Caco-2 (cell line): ENCODE measurements around the gene INO80E. TPM values are rescaled to one million over a fixed set of nuclear protein-coding genes. Genes with fewer than 3 reads are reported as not detected.
"Not testable (repeated sequence)": the region's sequence is repeated elsewhere in the genome, so short reads cannot be mapped to it uniquely, and the experiment has no call there.

Source experiments
- BruUV-seq: library from RNA; stranded (reverse); fragments of 400-500 nt; replicated peaks from 2 replicates; lab custom pipeline; 2021; lab: Mats Ljungman, UMichigan
- CTCF ChIA-PET: fragments of 300-600 bp; sonication (Branson Sonifier 250); formaldehyde crosslinking; loops from one replicate; lab custom pipeline; 2022; ENCODE audit warnings: antibody characterized with exemption; lab: Charles Lee
- POLR2A ChIA-PET: fragments of 300-600 bp; sonication (Branson Sonifier 250); formaldehyde crosslinking; loops from one replicate; lab custom pipeline; 2022; ENCODE audit warnings: antibody characterized with exemption; lab: Charles Lee
- DNase-seq, 2 experiments: peaks; one replicate each; pipeline versions ENCODE4 v3.0.0 to v3.0.0-alpha.2; 2020 to 2022
- H3K27me3 ChIP-seq: replicated peaks from 2 replicates; pipeline ENCODE4 v1.6.0; 2011; ENCODE audit warnings: low read length; ENCODE audit not compliant: control insufficient read depth, insufficient read depth
- H3K36me3 ChIP-seq: 2 replicates; pipeline ENCODE4 v1.5.1; 2011; ENCODE audit warnings: low read length; ENCODE audit not compliant: control insufficient read depth, insufficient read depth
- H3K4me1 ChIP-seq: fragments of 250-450 bp; sonication (Bioruptor Pico); 2 replicates; pipeline ENCODE4 v1.5.1; 2020; ENCODE audit warnings: mild to moderate bottlenecking
- H3K4me3 ChIP-seq: 2 replicates; pipeline ENCODE4 v1.5.1; 2011; ENCODE audit warnings: low read depth, mild to moderate bottlenecking, control low read depth, low read length
- H3K9me3 ChIP-seq: fragments of 250-450 bp; sonication (Bioruptor Pico); 2 replicates; pipeline ENCODE4 v1.5.1; 2020; ENCODE audit warnings: mild to moderate bottlenecking, moderate library complexity
- H3K27ac Mint-ChIP-seq: one replicate; pipeline ENCODE4 v1.8.0; 2022; ENCODE audit warnings: mixed read lengths; ENCODE audit not compliant: unreplicated experiment
- H3K27me3 Mint-ChIP-seq: one replicate; pipeline ENCODE4 v1.8.0; 2022; ENCODE audit warnings: mixed read lengths; ENCODE audit not compliant: insufficient read depth, unreplicated experiment
- H3K36me3 Mint-ChIP-seq: one replicate; pipeline ENCODE4 v1.8.0; 2022; ENCODE audit warnings: mild to moderate bottlenecking, mixed read lengths; ENCODE audit not compliant: insufficient read depth, unreplicated experiment
- H3K4me1 Mint-ChIP-seq: one replicate; pipeline ENCODE4 v1.8.0; 2022; ENCODE audit warnings: low read depth, mixed read lengths; ENCODE audit not compliant: unreplicated experiment
- H3K4me3 Mint-ChIP-seq: one replicate; pipeline ENCODE4 v1.8.0; 2022; ENCODE audit warnings: mild to moderate bottlenecking, moderate library complexity, mixed read lengths; ENCODE audit not compliant: unreplicated experiment
- H3K9me3 Mint-ChIP-seq: one replicate; pipeline ENCODE4 v1.8.0; 2022; ENCODE audit warnings: mixed read lengths; ENCODE audit not compliant: unreplicated experiment
- CTCF ChIP-seq, 2 experiments: fragments of 200-600 bp in 1 of 2; IDR thresholded peaks; 1 replicate in 1 of 2; 2 replicates in 1 of 2; pipeline versions ENCODE4 v1.5.1 to v1.8.0; 2011 to 2022; ENCODE audit warnings: antibody characterized with exemption in 1 of 2, control low read depth in 1 of 2, inconsistent platforms in 1 of 2, low read depth in 1 of 2, low read length in 1 of 2, mild to moderate bottlenecking in 1 of 2, moderate library complexity in 1 of 2; ENCODE audit not compliant: insufficient read depth in 1 of 2, severe bottlenecking in 1 of 2, unreplicated experiment in 1 of 2
- intact Hi-C: fragments of 100-400 bp; cut with micrococcal nuclease; formaldehyde crosslinking; loops from one replicate; pipeline ENCODE4 v1.10.0; 2022; ENCODE audit not compliant: unreplicated experiment
- total RNA-seq: library from RNA; stranded (reverse); gene quantifications from 2 replicates; pipeline ENCODE4 v1.2.3, GENCODE V29; 2022

INO80E gene
- total RNA-seq, 1 experiment from 2014 or later: 58.8 TPM

- Histone ChIP-seq H3K36me3 (no peaks in the 10 kb centered on the region), H3K4me3 (no peak overlapping the region), H3K27me3 (no peaks in the 10 kb centered on the region), H3K4me1 (no peaks in the 10 kb centered on the region), H3K9me3 (no peaks in the 10 kb centered on the region)
- CTCF ChIA-PET: no interaction called here
- no TSS peak for BruUV-seq
- Mint-ChIP-seq H3K36me3 (peaks cover 7% of the 10 kb centered on the region), H3K4me1 (no peaks in the 10 kb centered on the region), H3K27me3 (no peaks in the 10 kb centered on the region), H3K4me3 (no peak overlapping the region), H3K27ac (no peak overlapping the region), H3K9me3 (no peaks in the 10 kb centered on the region)
- POLR2A ChIA-PET: interaction anchor here (0.6 kb wide), 1 partner anchor 610 kb away, joined by 3 read pairs; the partner anchor contains the start of gene NPIPB11
- DNase-seq: no peak
- intact Hi-C loops: no loop called here
- no peak for TF ChIP-seq CTCF (IDR thresholded peaks at IDR 0.05; ENCODE audit: insufficient read depth in 1 of 2, low read depth in 1 of 2, low read length in 1 of 2, severe bottlenecking in 1 of 2, unreplicated experiment in 1 of 2)
Observed at GRCh38 chr16:30016555-30017276, 20.7 kb downstream of the INO80E start.

GRCh38 chr16:30017277-30017656 is 21.2 kb downstream of the INO80E start:
- Histone ChIP-seq H3K4me3 (no peak overlapping the region), H3K36me3 (no peaks in the 10 kb centered on the region), H3K9me3 (no peaks in the 10 kb centered on the region), H3K4me1 (no peaks in the 10 kb centered on the region), H3K27me3 (no peaks in the 10 kb centered on the region)
- no TSS peak for BruUV-seq
- intact Hi-C loops: no loop called here
- no peaks in the 10 kb centered on the region for H3K27me3 Mint-ChIP-seq
- peaks cover 7% of the 10 kb centered on the region for H3K36me3 Mint-ChIP-seq
- no peak for TF ChIP-seq CTCF (IDR thresholded peaks at IDR 0.05; ENCODE audit: insufficient read depth in 1 of 2, low read depth in 1 of 2, low read length in 1 of 2, severe bottlenecking in 1 of 2, unreplicated experiment in 1 of 2)
- H3K27ac Mint-ChIP-seq: no peak overlapping the region
- ChIA-PET CTCF (interaction anchor here (0.6 kb wide), 1 partner anchor 34 kb away, joined by 4 read pairs; no protein-coding TSS in a partner anchor), POLR2A (no interaction called here)
- DNase-seq: no peak
- H3K4me3 Mint-ChIP-seq: no peak overlapping the region
- no peaks in the 10 kb centered on the region for H3K9me3 Mint-ChIP-seq
- no peaks in the 10 kb centered on the region for H3K4me1 Mint-ChIP-seq

- H3K27me3 Mint-ChIP-seq, H3K4me1 ChIP-seq, DNase-seq, H3K36me3 ChIP-seq, H3K9me3 ChIP-seq, POLR2A ChIA-PET, H3K4me1 Mint-ChIP-seq, H3K4me3 ChIP-seq, BruUV-seq, H3K27me3 ChIP-seq, H3K9me3 Mint-ChIP-seq, H3K27ac Mint-ChIP-seq, H3K36me3 Mint-ChIP-seq, intact Hi-C loops, H3K4me3 Mint-ChIP-seq: not testable (repeated sequence)
- CTCF ChIA-PET: interaction anchor here (0.6 kb wide), 2 partner anchors 14 to 34 kb away, joined by 3 to 4 read pairs; no protein-coding TSS in a partner anchor
Observed at GRCh38 chr16:30017937-30018336, 21.9 kb downstream of the INO80E start.
